ENCODE data around the gene AP1AR.

Gene AP1AR

GRCh38 chr4:112312610-112313239 is 81.1 kb downstream of the AP1AR start:
- no peak for DNase-seq (ENCODE audit: low spot score)

GRCh38 chr4:112315446-112315845 is 83.9 kb downstream of the AP1AR start:
- DNase-seq (ENCODE audit: low spot score) = no peak

- DNase-seq (ENCODE audit: low spot score) = no peak
Measured at GRCh38 chr4:112316360-112316759, 84.8 kb downstream of the AP1AR start.

- no peak for DNase-seq (ENCODE audit: low spot score)
Measured at GRCh38 chr4:112318239-112319142, 86.9 kb downstream of the AP1AR start.

Data from HuH-7 (cell line).